HCT116 (cell line): ENCODE results near the gene SH3PXD2A. TPM values are rescaled to one million over a fixed set of nuclear protein-coding genes. Genes with fewer than 3 reads are reported as not detected.
A peak's percentile ranks its signal among the peaks of the same experiment; 100 is the strongest.

ENCODE experiments used
- ATAC-seq: fragments of 200-7000 bp; cut with Tn5 transposase; 2 replicates; pipeline ENCODE4 v1.9.1; 2020; ENCODE audit warnings: mild to moderate bottlenecking, moderate library complexity
- BruUV-seq: library from RNA; stranded (reverse); fragments of 400-500 nt; replicated peaks from 2 replicates; lab custom pipeline; 2021; lab: Mats Ljungman, UMichigan
- CTCF ChIA-PET: fragments of 300-600 bp; sonication (Branson Sonifier 250); formaldehyde crosslinking; loops from one replicate; lab custom pipeline; 2021; ENCODE audit warnings: antibody characterized with exemption; lab: Charles Lee
- POLR2A ChIA-PET: fragments of 300-600, 350-600 bp; sonication (Branson Sonifier 250); formaldehyde crosslinking; loops from one replicate; lab custom pipeline; 2021; ENCODE audit warnings: antibody characterized with exemption; lab: Charles Lee
- RAD21 ChIA-PET, 2 experiments: fragments of 300-600 bp; sonication (Branson Sonifier 250); formaldehyde crosslinking; loops; one replicate each; lab custom pipeline; 2023; ENCODE audit warnings: low total read pairs in 2 of 2; ENCODE audit not compliant: uncharacterized antibody in 2 of 2, unreplicated experiment in 2 of 2, low non-redundant PET in 1 of 2; lab: Charles Lee
- DNase-seq: peaks from one replicate; pipeline ENCODE4 v3.0.0-alpha.2; 2010; ENCODE audit warnings: low read depth, low spot score
- H2AFZ ChIP-seq: fragments of 200-600 bp; shearing (Covaris generic), sonication (generic); 2 replicates; pipeline ENCODE4 v1.6.1; 2017; ENCODE audit warnings: low read depth, mixed run types, mixed read lengths, antibody characterized with exemption, low read length; ENCODE audit not compliant: poor library complexity, severe bottlenecking
- H3K27ac ChIP-seq: 2 replicates; pipeline ENCODE4 v1.5.1; 2012; ENCODE audit warnings: low read depth, low read length
- H3K27me3 ChIP-seq: fragments of 200-600 bp; sonication (generic); 2 replicates; pipeline ENCODE4 v1.6.1; 2016; ENCODE audit warnings: mixed run types, low read length, mixed read lengths; ENCODE audit not compliant: insufficient read depth
- H3K36me3 ChIP-seq, 2 experiments: fragments of 200-500 bp in 1 of 2; fragments of 200-600 bp in 1 of 2; sonication (Bioruptor generic) in 1 of 2; sonication (generic) in 1 of 2; 2 replicates each; pipeline versions ENCODE4 v1.5.1 to v1.6.1; 2014 to 2016; ENCODE audit warnings: low read length in 2 of 2, inconsistent platforms in 1 of 2, mixed read lengths in 1 of 2, mixed run types in 1 of 2; ENCODE audit not compliant: insufficient read depth in 2 of 2, control insufficient read depth in 1 of 2
- H3K4me1 ChIP-seq, 2 experiments: fragments of 200-600 bp in 1 of 2; sonication (generic) in 1 of 2; 2 replicates each; pipeline versions ENCODE4 v1.5.1 to v1.6.1; 2012 to 2017; ENCODE audit warnings: low read length in 2 of 2, inconsistent platforms in 1 of 2, mild to moderate bottlenecking in 1 of 2, mixed read lengths in 1 of 2, mixed run types in 1 of 2, moderate library complexity in 1 of 2; ENCODE audit not compliant: insufficient read depth in 2 of 2, control insufficient read depth in 1 of 2
- H3K4me2 ChIP-seq: fragments of 200-600 bp; sonication (generic); 2 replicates; pipeline ENCODE4 v1.6.1; 2017; ENCODE audit warnings: mixed run types, low read length, mixed read lengths
- H3K4me3 ChIP-seq, 2 experiments: fragments of 200-600 bp in 1 of 2; sonication (generic) in 1 of 2; replicated peaks in 1 of 2; 2 replicates each; pipeline ENCODE4 v1.5.1; 2011 to 2016; ENCODE audit warnings: low read length in 2 of 2, control low read depth in 1 of 2, low read depth in 1 of 2, mild to moderate bottlenecking in 1 of 2, mixed read lengths in 1 of 2, mixed run types in 1 of 2
- H3K79me2 ChIP-seq: fragments of 200-600 bp; sonication (generic); 2 replicates; pipeline ENCODE4 v1.6.1; 2017; ENCODE audit warnings: mild to moderate bottlenecking, mixed run types, low read length, moderate library complexity, mixed read lengths; ENCODE audit not compliant: insufficient read depth
- H3K9ac ChIP-seq: fragments of 200-600 bp; sonication (generic); 2 replicates; pipeline ENCODE4 v1.6.1; 2016; ENCODE audit warnings: low read length, mixed read lengths
- H3K9me2 ChIP-seq: fragments of 200-600 bp; sonication (generic), shearing (Covaris generic); 2 replicates; pipeline ENCODE4 v1.6.1; 2017; ENCODE audit warnings: mixed run types, mild to moderate bottlenecking, moderate library complexity; ENCODE audit not compliant: insufficient read depth
- H3K9me3 ChIP-seq, 2 experiments: fragments of 200-500 bp in 1 of 2; fragments of 200-600 bp in 1 of 2; sonication (Bioruptor generic) in 1 of 2; sonication (generic) in 1 of 2; 2 replicates each; pipeline ENCODE4 v1.6.1; 2014 to 2017; ENCODE audit warnings: low read length in 2 of 2, mixed read lengths in 2 of 2, inconsistent platforms in 1 of 2, low read depth in 1 of 2, mild to moderate bottlenecking in 1 of 2, mixed run types in 1 of 2, moderate library complexity in 1 of 2; ENCODE audit not compliant: control insufficient read depth in 1 of 2, insufficient read depth in 1 of 2
- H4K20me1 ChIP-seq: fragments of 200-600 bp; sonication (generic), shearing (Covaris generic); 2 replicates; pipeline ENCODE4 v1.6.1; 2017; ENCODE audit warnings: mixed run types, mild to moderate bottlenecking, moderate library complexity; ENCODE audit not compliant: insufficient read depth
- CEBPB ChIP-seq: IDR thresholded peaks from 2 replicates; pipeline ENCODE4 v1.6.1; 2012; ENCODE audit warnings: low read depth
- EGR1 ChIP-seq: IDR thresholded peaks from 2 replicates; pipeline ENCODE4 v1.6.1; 2012; ENCODE audit warnings: low read depth
- ELF1 ChIP-seq: IDR thresholded peaks from 2 replicates; pipeline ENCODE4 v1.6.1; 2012; ENCODE audit warnings: low read depth, borderline replicate concordance
- EZH2 ChIP-seq: fragments of 200-600 bp; sonication (generic); IDR thresholded peaks from 2 replicates; pipeline ENCODE4 v1.6.1; 2017; ENCODE audit warnings: antibody characterized with exemption, mixed run types
- EZH2phosphoT487 ChIP-seq: fragments of 200-600 bp; IDR thresholded peaks from 2 replicates; pipeline ENCODE4 v1.6.1; 2018; ENCODE audit warnings: antibody characterized with exemption, borderline replicate concordance
- FOSL1 ChIP-seq: IDR thresholded peaks from 2 replicates; pipeline ENCODE4 v1.6.1; 2012; ENCODE audit warnings: low read depth
- JUND ChIP-seq: IDR thresholded peaks from 2 replicates; pipeline ENCODE4 v1.6.1; 2012
- POLR2AphosphoS5 ChIP-seq: IDR thresholded peaks from 2 replicates; pipeline ENCODE4 v1.6.1; 2011; ENCODE audit warnings: mild to moderate bottlenecking, low read depth, low read length, moderate library complexity
- RAD21 ChIP-seq: IDR thresholded peaks from 2 replicates; pipeline ENCODE4 v1.6.1; 2012; ENCODE audit warnings: low read depth, mild to moderate bottlenecking
- SIN3A ChIP-seq: IDR thresholded peaks from 2 replicates; pipeline ENCODE4 v1.6.1; 2012; ENCODE audit warnings: low read depth
- SP1 ChIP-seq: IDR thresholded peaks from 2 replicates; pipeline ENCODE4 v1.6.1; 2012; ENCODE audit warnings: low read depth
- SRF ChIP-seq: IDR thresholded peaks from 2 replicates; pipeline ENCODE4 v1.6.1; 2012; ENCODE audit warnings: low read depth
- TCF7L2 ChIP-seq: IDR thresholded peaks from 2 replicates; pipeline ENCODE4 v1.7.0; 2011; ENCODE audit warnings: borderline replicate concordance, inconsistent platforms; ENCODE audit not compliant: insufficient read depth, insufficient read length; ENCODE audit errors: extremely low read depth
- ZBTB33 ChIP-seq: IDR thresholded peaks from 2 replicates; pipeline ENCODE4 v1.6.1; 2011; ENCODE audit warnings: mild to moderate bottlenecking, low read length, moderate library complexity; ENCODE audit not compliant: insufficient replicate concordance; ENCODE audit errors: extremely low read depth
- ZFX ChIP-seq: fragments of 450-650 bp; IDR thresholded peaks from 2 replicates; pipeline ENCODE4 v1.6.1; 2017
- ZNF274 ChIP-seq: fragments of 200-500 bp; sonication (Bioruptor generic); IDR thresholded peaks from 2 replicates; pipeline ENCODE4 v1.6.1; 2014; ENCODE audit warnings: mild to moderate bottlenecking, low read depth, low read length, inconsistent platforms
- intact Hi-C: fragments of 100-400 bp; cut with micrococcal nuclease; formaldehyde crosslinking; loops from 2 replicates; pipeline ENCODE4 v1.10.0; 2022
- total RNA-seq: library from RNA; stranded (reverse); gene quantifications from one replicate; pipeline ENCODE4 v1.2.1, GENCODE V29; 2021; ENCODE audit not compliant: unreplicated experiment
- TF ChIP-seq, protein P1 (sequence below): IDR thresholded peaks from 2 replicates; pipeline ENCODE4 v1.6.1; 2012; ENCODE audit warnings: low read depth
- TF ChIP-seq, protein P2 (sequence below): IDR thresholded peaks from 2 replicates; pipeline ENCODE4 v1.6.1; 2012

The SH3PXD2A gene
- total RNA-seq, 1 experiment from 2014 or later, result 8.7 TPM

GRCh38 chr10:103861505-103861904 lies 6.1 kb upstream of the SH3PXD2A start:
- CTCF ChIA-PET, result interaction anchor here (0.6 to 1.8 kb wide), 3 partner anchors 11 to 151 kb away, joined by 3 to 9 read pairs (median 3); no protein-coding TSS in a partner anchor
- POLR2A ChIA-PET, result no interaction called here
- no peak overlapping the region for H3K4me3 ChIP-seq
- no peak overlapping the region for H3K4me2 ChIP-seq
- H3K27ac ChIP-seq, result no peak overlapping the region
- RAD21 ChIA-PET, result interaction anchor here in 1 of 2 experiments (0.7 kb wide), 1 partner anchor 109 kb away, joined by 7 read pairs; no protein-coding TSS in a partner anchor
- intact Hi-C loops, result no loop called here
- H3K9me3 ChIP-seq, result peaks cover 11% of the 10 kb centered on the region in 2 experiments; a peak in 3 of 4 replicates
- BruUV-seq, result no TSS peak
- H3K27me3 ChIP-seq, result no peaks in the 10 kb centered on the region
- no peaks in the 10 kb centered on the region for H3K79me2 ChIP-seq
- ATAC-seq (no peak), DNase-seq (no peak)
- H3K9ac ChIP-seq, result no peak overlapping the region
- no peak overlapping the region for H2AFZ ChIP-seq
- H3K36me3 ChIP-seq, result no peaks in the 10 kb centered on the region
- no peaks in the 10 kb centered on the region for H3K9me2 ChIP-seq
- H4K20me1 ChIP-seq, result no peaks in the 10 kb centered on the region
- TF ChIP-seq SRF, result no peak
- no peak for TF ChIP-seq EZH2
- TF ChIP-seq POLR2AphosphoS5, result no peak
- no peak for TF ChIP-seq ZNF274
- no peak for TF ChIP-seq RAD21
- no peak for TF ChIP-seq ZBTB33
- no peak for TF ChIP-seq SIN3A
- TF ChIP-seq CEBPB, result peak; percentile 46; the same call in 1 of the 2 replicates
- no peak for TF ChIP-seq EZH2phosphoT487
- TF ChIP-seq, protein P1, sequence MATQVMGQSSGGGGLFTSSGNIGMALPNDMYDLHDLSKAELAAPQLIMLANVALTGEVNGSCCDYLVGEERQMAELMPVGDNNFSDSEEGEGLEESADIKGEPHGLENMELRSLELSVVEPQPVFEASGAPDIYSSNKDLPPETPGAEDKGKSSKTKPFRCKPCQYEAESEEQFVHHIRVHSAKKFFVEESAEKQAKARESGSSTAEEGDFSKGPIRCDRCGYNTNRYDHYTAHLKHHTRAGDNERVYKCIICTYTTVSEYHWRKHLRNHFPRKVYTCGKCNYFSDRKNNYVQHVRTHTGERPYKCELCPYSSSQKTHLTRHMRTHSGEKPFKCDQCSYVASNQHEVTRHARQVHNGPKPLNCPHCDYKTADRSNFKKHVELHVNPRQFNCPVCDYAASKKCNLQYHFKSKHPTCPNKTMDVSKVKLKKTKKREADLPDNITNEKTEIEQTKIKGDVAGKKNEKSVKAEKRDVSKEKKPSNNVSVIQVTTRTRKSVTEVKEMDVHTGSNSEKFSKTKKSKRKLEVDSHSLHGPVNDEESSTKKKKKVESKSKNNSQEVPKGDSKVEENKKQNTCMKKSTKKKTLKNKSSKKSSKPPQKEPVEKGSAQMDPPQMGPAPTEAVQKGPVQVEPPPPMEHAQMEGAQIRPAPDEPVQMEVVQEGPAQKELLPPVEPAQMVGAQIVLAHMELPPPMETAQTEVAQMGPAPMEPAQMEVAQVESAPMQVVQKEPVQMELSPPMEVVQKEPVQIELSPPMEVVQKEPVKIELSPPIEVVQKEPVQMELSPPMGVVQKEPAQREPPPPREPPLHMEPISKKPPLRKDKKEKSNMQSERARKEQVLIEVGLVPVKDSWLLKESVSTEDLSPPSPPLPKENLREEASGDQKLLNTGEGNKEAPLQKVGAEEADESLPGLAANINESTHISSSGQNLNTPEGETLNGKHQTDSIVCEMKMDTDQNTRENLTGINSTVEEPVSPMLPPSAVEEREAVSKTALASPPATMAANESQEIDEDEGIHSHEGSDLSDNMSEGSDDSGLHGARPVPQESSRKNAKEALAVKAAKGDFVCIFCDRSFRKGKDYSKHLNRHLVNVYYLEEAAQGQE, result no peak
- TF ChIP-seq TCF7L2, result no peak
- TF ChIP-seq ZFX, result no peak
- peak; percentile 32; the same call in 1 of the 2 replicates for TF ChIP-seq JUND
- peak; percentile 18; the same call in 1 of the 2 replicates for TF ChIP-seq SP1
- no peak for TF ChIP-seq ELF1
- TF ChIP-seq FOSL1, result peak; percentile 44
- TF ChIP-seq, protein P2, sequence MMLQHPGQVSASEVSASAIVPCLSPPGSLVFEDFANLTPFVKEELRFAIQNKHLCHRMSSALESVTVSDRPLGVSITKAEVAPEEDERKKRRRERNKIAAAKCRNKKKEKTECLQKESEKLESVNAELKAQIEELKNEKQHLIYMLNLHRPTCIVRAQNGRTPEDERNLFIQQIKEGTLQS, result no peak
- no peak for TF ChIP-seq EGR1
- H3K4me1 ChIP-seq, result peaks cover 0 to 5% of the 10 kb centered on the region in 2 experiments; a peak in 1 of 4 replicates
